Upper lobe of right lung (tissue), 1 donor: ENCODE results near the gene ANXA2R. TPM values are rescaled to one million over a fixed set of nuclear protein-coding genes. Genes with fewer than 3 reads are reported as not detected.

ENCODE experiments used
- ATAC-seq: fragments of 200-7000 bp; cut with Tn5 transposase; one replicate; pipeline ENCODE4 v1.9.1; 2020; ENCODE audit warnings: mild to moderate bottlenecking, moderate library complexity
- DNase-seq: peaks from one replicate; pipeline ENCODE4 v3.0.0-alpha.2; 2020
- H3K27ac ChIP-seq: fragments of 200-600 bp; one replicate; pipeline ENCODE4 v1.8.0; 2022
- H3K27me3 ChIP-seq: fragments of 200-600 bp; one replicate; pipeline ENCODE4 v1.8.0; 2022; ENCODE audit warnings: mild to moderate bottlenecking
- H3K36me3 ChIP-seq: fragments of 200-600 bp; one replicate; pipeline ENCODE4 v1.8.0; 2022
- H3K4me1 ChIP-seq: fragments of 200-600 bp; one replicate; pipeline ENCODE4 v1.8.0; 2022
- H3K4me3 ChIP-seq: fragments of 200-600 bp; one replicate; pipeline ENCODE4 v1.8.0; 2022; ENCODE audit warnings: mild to moderate bottlenecking
- H3K9me3 ChIP-seq: fragments of 200-600 bp; one replicate; pipeline ENCODE4 v1.8.0; 2022
- intact Hi-C: fragments of 100-400 bp; cut with DNase I; formaldehyde crosslinking; loops from one replicate; pipeline ENCODE4 v1.11.0; 2022
- total RNA-seq: library from RNA; stranded (reverse); fragmentation: NEBNext Ultra II Directional; extraction: Animal tissue kit (Norgen Biotek cat#: 25700); gene quantifications from one replicate; pipeline ENCODE4 v1.2.1, GENCODE V29; 2021
- TF ChIP-seq, protein P1 (sequence below): fragments of 200-600 bp; IDR thresholded peaks from one replicate; pipeline ENCODE4 v1.8.0; 2022; ENCODE audit warnings: antibody characterized with exemption
- donor health status: DM: no; HTN: yes; CAD: no; lungs with severe emphysema.

The ANXA2R gene
- total RNA-seq, 1 donor from 2014 or later: 4.8 TPM

DNA sequence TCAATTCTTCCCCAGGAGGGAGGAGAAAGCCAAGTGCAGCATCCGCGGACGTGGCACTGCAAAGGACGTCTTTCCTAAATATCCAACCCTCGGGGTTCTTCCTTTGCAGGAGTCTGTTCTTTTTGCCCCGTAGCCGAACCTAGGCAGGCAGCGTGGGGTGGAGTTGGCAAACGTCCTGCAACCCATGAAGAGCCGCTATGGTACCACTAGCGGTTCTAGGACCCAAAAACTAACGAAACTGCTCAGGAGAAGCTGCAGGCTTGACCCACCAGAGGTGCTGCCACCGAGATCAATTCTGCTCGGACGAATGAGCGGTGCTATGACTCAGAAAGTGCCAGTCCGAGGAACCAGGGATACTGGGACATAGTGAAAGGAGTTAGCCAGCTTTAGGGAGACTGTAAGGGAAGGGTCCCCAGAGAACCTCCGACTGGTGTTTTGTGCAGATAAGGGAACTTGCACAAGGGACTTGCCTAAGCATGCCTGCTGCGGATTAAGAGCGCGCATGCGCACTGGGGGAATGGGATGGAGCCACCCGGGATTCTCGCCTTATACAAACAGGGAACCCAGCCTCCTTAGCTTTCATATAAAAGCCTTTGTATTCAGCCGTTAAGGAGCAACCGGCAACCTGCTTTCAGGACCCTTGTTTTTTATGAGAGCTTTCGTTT is 32.7 kb downstream of the ANXA2R start:
- H3K36me3 ChIP-seq: no peaks in the 10 kb centered on the region
- H3K4me1 ChIP-seq: peaks cover 4% of the 10 kb centered on the region
- H3K4me3 ChIP-seq: peak overlapping the region; percentile 48
- DNase-seq: peak; percentile 90
- TF ChIP-seq, protein P1, sequence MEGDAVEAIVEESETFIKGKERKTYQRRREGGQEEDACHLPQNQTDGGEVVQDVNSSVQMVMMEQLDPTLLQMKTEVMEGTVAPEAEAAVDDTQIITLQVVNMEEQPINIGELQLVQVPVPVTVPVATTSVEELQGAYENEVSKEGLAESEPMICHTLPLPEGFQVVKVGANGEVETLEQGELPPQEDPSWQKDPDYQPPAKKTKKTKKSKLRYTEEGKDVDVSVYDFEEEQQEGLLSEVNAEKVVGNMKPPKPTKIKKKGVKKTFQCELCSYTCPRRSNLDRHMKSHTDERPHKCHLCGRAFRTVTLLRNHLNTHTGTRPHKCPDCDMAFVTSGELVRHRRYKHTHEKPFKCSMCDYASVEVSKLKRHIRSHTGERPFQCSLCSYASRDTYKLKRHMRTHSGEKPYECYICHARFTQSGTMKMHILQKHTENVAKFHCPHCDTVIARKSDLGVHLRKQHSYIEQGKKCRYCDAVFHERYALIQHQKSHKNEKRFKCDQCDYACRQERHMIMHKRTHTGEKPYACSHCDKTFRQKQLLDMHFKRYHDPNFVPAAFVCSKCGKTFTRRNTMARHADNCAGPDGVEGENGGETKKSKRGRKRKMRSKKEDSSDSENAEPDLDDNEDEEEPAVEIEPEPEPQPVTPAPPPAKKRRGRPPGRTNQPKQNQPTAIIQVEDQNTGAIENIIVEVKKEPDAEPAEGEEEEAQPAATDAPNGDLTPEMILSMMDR: no peak
- ATAC-seq: peak; percentile 68
- peak overlapping the region; percentile 94 for H3K27ac ChIP-seq
- no peaks in the 10 kb centered on the region for H3K9me3 ChIP-seq
- intact Hi-C loops: no loop called here
- peaks cover 39% of the 10 kb centered on the region for H3K27me3 ChIP-seq

DNA sequence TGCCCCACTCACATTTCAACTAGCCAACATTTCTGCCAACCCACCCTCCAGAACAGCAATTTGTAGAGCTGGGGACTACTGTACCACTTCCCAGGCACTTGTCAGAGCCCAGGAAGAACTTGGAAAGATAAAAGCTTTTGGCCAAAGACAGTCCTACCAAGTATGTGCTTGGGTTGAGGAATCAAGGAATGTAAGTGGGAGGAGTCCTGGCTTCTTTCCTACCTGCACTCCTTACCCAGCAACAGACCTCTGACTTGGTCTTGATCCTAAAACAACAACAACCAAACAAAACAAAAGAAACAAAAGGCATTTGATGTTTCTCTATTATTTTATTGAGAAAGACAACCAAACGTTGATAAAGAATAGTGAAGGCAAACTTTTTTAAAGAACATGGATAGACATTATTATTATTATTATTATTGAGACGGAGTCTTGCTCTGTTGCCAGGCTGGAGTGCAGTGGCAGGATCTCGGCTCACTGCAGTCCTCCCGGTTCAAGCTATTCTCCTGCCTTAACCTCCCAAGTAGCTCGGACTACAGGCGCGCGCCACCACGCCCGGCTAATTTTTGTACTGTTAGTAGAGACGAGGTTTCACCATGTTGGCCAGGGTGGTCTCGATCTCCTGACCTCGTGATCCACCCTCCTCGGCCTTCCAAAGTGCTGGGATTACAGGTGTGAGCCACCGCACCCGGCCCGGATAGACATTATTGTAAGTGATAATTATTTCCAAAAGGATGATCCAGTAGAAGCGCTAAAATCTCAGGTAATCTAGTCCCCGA is 33.5 kb downstream of the ANXA2R start:
- Histone ChIP-seq H3K4me1 (peaks cover 4% of the 10 kb centered on the region), H3K4me3 (peak overlapping the region; percentile 48), H3K27ac (peak overlapping the region; percentile 94), H3K36me3 (no peaks in the 10 kb centered on the region), H3K27me3 (peaks cover 46% of the 10 kb centered on the region), H3K9me3 (no peaks in the 10 kb centered on the region)
- no peak for DNase-seq
- no peak for ATAC-seq
- intact Hi-C loops: no loop called here
- TF ChIP-seq, protein P1: no peak

DNA sequence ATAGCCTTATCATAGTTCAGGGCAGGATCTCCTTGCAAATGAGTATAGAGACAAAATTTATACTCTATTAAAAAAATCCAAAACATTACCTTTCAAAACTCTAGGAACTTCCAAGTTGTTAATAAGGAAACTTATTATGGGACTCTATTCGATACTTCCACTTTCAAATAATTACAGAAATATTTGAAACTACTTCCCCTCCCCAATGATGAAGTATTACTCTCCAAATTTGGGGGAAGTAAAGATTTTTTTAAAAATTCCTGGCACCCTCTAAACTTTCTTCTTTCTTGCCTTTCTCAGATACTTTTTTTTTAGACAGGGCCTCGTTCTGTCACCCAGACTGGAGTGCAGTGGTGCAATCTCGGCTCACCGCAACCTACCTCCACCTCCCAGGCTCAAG is 35.1 kb downstream of the ANXA2R start:
- Histone ChIP-seq H3K9me3 (no peaks in the 10 kb centered on the region), H3K27me3 (peaks cover 62% of the 10 kb centered on the region), H3K4me3 (no peak overlapping the region), H3K4me1 (no peaks in the 10 kb centered on the region), H3K36me3 (no peaks in the 10 kb centered on the region), H3K27ac (no peak overlapping the region)
- no peak for ATAC-seq
- DNase-seq: no peak
- intact Hi-C loops: no loop called here
- TF ChIP-seq, protein P1: no peak

DNA sequence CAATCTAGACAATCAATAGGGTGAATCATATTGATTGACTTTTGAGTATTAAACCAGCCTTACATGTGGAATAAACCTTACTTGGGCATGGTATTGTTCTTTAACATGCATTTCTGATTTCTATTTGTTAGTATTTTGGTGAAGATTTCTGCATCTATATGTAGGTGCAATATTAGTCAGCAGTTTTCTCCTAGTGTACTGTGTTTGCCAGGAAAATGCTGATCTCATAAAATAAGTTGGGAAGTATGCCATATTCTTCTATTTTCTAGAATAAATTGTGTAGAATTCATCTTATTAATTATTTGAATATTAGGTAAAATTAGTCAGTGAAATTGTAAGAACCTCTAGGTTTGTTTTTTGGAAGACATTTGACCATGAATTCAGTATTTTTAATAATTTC is 38.4 kb downstream of the ANXA2R start:
- H3K4me3 ChIP-seq: no peak overlapping the region
- no peaks in the 10 kb centered on the region for H3K9me3 ChIP-seq
- intact Hi-C loops: no loop called here
- no peaks in the 10 kb centered on the region for H3K4me1 ChIP-seq
- H3K27ac ChIP-seq: no peak overlapping the region
- TF ChIP-seq, protein P1: no peak
- ATAC-seq (no peak), DNase-seq (no peak)
- H3K27me3 ChIP-seq: peaks cover 80% of the 10 kb centered on the region
- H3K36me3 ChIP-seq: no peaks in the 10 kb centered on the region

DNA sequence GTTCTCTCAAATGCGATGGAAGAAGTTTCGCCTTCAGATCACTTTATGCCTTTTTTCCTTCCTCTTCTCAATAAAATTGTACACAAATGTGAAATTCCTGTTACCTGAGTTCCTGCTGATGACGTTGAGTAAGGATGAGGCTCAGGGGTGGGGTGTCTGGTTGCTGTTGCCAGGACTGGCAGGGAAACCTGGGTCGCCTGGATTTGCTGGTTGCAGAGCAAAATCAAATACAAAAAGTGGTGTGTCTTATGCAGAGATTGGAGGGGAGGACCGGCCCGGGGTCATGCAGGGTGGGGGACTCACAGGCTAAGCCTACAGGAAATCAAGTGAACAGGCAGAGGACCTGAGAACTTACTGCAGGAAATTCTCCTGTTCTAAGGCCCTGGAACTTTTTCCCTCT is 39.2 kb downstream of the ANXA2R start:
- no peak for DNase-seq
- no peak overlapping the region for H3K4me3 ChIP-seq
- no peaks in the 10 kb centered on the region for H3K36me3 ChIP-seq
- ATAC-seq: no peak
- no peak overlapping the region for H3K27ac ChIP-seq
- TF ChIP-seq, protein P1: no peak
- intact Hi-C loops: no loop called here
- no peaks in the 10 kb centered on the region for H3K9me3 ChIP-seq
- peaks cover 84% of the 10 kb centered on the region for H3K27me3 ChIP-seq
- H3K4me1 ChIP-seq: no peaks in the 10 kb centered on the region
